ENCODE results near the gene MACROD2. TPM values are rescaled to one million over a fixed set of nuclear protein-coding genes. Genes with fewer than 3 reads are reported as not detected.

Gene MACROD2
- total and polyA plus RNA-seq, 2 experiments from 2014 or later: 2.8 to 4.3 TPM

DNA sequence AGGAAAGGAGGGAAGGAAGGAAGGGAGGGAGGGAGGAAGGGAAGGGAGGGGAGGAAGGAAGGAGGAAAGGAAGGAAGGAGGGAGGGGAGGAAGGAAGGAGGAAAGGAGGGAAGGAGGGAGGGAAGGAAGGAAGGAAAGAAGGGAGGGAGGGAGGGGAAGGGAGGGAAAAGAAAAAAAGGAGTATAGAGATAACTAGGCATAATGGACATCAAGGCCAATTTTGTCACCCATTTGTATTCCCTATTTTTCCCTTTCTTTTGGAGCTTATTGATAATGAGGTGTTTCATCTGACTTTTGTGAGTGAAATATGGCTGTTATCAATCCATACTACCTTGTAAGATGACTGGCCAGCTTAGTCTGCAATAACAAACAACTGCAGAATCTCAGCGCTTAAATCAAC lies 624.1 kb downstream of the MACROD2 start:
- H2AFZ ChIP-seq: no peak overlapping the region
- ATAC-seq: no peak
- Mint-ChIP-seq H3K4me3 (no peak overlapping the region), H3K27me3 (ENCODE audit: insufficient read depth, low read depth, poor library complexity) (peaks cover 3% of the 10 kb centered on the region), H3K36me3 (ENCODE audit: low read depth) (no peaks in the 10 kb centered on the region), H3K4me1 (peaks cover 7% of the 10 kb centered on the region; the same call in 2 of the 3 replicates), H3K27ac (no peak overlapping the region), H3K9me3 (no peaks in the 10 kb centered on the region)
- no peak for DNase-seq (ENCODE audit: low spot score)
- no peaks in the 10 kb centered on the region for H3F3A ChIP-seq (replicated peaks; ENCODE audit: low read depth)
- H3K79me2 ChIP-seq (replicated peaks; ENCODE audit: insufficient read depth): no peaks in the 10 kb centered on the region
- H3K27ac ChIP-seq (ENCODE audit: low read depth): no peak overlapping the region
- H3K9me2 ChIP-seq (ENCODE audit: insufficient read depth): peaks cover 6% of the 10 kb centered on the region; the same call in 1 of the 2 replicates
- no peak overlapping the region for H3K4me3 ChIP-seq
- no peaks in the 10 kb centered on the region for H4K20me1 ChIP-seq (replicated peaks; ENCODE audit: insufficient read depth)
- H3K36me3 ChIP-seq (ENCODE audit: insufficient read depth): no peaks in the 10 kb centered on the region
- H3K4me2 ChIP-seq: no peak overlapping the region
- no peak for TF ChIP-seq EZH2phosphoT487 (IDR thresholded peaks at IDR 0.05; ENCODE audit: unreplicated experiment)
- no peak for TF ChIP-seq NANOG (IDR thresholded peaks at IDR 0.05; ENCODE audit: borderline replicate concordance)
- no peak for TF ChIP-seq STAT1 (IDR thresholded peaks at IDR 0.05; ENCODE audit: unreplicated experiment)
- TF ChIP-seq CREB1 (CRISPR knock-in tag; IDR thresholded peaks at IDR 0.05; ENCODE audit: low read depth): no peak
- TF ChIP-seq ZNF114 (CRISPR knock-in tag; IDR thresholded peaks at IDR 0.05): no peak
- TF ChIP-seq ZNF331 (CRISPR knock-in tag; IDR thresholded peaks at IDR 0.05; ENCODE audit: low read depth): no peak
- TF ChIP-seq, protein P1, sequence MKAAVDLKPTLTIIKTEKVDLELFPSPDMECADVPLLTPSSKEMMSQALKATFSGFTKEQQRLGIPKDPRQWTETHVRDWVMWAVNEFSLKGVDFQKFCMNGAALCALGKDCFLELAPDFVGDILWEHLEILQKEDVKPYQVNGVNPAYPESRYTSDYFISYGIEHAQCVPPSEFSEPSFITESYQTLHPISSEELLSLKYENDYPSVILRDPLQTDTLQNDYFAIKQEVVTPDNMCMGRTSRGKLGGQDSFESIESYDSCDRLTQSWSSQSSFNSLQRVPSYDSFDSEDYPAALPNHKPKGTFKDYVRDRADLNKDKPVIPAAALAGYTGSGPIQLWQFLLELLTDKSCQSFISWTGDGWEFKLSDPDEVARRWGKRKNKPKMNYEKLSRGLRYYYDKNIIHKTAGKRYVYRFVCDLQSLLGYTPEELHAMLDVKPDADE (IDR thresholded peaks at IDR 0.05): no peak
- no peak for TF ChIP-seq POLR2AphosphoS5 (IDR thresholded peaks at IDR 0.05; ENCODE audit: low read depth)
- TF ChIP-seq, protein P2, sequence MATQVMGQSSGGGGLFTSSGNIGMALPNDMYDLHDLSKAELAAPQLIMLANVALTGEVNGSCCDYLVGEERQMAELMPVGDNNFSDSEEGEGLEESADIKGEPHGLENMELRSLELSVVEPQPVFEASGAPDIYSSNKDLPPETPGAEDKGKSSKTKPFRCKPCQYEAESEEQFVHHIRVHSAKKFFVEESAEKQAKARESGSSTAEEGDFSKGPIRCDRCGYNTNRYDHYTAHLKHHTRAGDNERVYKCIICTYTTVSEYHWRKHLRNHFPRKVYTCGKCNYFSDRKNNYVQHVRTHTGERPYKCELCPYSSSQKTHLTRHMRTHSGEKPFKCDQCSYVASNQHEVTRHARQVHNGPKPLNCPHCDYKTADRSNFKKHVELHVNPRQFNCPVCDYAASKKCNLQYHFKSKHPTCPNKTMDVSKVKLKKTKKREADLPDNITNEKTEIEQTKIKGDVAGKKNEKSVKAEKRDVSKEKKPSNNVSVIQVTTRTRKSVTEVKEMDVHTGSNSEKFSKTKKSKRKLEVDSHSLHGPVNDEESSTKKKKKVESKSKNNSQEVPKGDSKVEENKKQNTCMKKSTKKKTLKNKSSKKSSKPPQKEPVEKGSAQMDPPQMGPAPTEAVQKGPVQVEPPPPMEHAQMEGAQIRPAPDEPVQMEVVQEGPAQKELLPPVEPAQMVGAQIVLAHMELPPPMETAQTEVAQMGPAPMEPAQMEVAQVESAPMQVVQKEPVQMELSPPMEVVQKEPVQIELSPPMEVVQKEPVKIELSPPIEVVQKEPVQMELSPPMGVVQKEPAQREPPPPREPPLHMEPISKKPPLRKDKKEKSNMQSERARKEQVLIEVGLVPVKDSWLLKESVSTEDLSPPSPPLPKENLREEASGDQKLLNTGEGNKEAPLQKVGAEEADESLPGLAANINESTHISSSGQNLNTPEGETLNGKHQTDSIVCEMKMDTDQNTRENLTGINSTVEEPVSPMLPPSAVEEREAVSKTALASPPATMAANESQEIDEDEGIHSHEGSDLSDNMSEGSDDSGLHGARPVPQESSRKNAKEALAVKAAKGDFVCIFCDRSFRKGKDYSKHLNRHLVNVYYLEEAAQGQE (IDR thresholded peaks at IDR 0.05; ENCODE audit: unreplicated experiment): no peak
- TF ChIP-seq, protein P3, sequence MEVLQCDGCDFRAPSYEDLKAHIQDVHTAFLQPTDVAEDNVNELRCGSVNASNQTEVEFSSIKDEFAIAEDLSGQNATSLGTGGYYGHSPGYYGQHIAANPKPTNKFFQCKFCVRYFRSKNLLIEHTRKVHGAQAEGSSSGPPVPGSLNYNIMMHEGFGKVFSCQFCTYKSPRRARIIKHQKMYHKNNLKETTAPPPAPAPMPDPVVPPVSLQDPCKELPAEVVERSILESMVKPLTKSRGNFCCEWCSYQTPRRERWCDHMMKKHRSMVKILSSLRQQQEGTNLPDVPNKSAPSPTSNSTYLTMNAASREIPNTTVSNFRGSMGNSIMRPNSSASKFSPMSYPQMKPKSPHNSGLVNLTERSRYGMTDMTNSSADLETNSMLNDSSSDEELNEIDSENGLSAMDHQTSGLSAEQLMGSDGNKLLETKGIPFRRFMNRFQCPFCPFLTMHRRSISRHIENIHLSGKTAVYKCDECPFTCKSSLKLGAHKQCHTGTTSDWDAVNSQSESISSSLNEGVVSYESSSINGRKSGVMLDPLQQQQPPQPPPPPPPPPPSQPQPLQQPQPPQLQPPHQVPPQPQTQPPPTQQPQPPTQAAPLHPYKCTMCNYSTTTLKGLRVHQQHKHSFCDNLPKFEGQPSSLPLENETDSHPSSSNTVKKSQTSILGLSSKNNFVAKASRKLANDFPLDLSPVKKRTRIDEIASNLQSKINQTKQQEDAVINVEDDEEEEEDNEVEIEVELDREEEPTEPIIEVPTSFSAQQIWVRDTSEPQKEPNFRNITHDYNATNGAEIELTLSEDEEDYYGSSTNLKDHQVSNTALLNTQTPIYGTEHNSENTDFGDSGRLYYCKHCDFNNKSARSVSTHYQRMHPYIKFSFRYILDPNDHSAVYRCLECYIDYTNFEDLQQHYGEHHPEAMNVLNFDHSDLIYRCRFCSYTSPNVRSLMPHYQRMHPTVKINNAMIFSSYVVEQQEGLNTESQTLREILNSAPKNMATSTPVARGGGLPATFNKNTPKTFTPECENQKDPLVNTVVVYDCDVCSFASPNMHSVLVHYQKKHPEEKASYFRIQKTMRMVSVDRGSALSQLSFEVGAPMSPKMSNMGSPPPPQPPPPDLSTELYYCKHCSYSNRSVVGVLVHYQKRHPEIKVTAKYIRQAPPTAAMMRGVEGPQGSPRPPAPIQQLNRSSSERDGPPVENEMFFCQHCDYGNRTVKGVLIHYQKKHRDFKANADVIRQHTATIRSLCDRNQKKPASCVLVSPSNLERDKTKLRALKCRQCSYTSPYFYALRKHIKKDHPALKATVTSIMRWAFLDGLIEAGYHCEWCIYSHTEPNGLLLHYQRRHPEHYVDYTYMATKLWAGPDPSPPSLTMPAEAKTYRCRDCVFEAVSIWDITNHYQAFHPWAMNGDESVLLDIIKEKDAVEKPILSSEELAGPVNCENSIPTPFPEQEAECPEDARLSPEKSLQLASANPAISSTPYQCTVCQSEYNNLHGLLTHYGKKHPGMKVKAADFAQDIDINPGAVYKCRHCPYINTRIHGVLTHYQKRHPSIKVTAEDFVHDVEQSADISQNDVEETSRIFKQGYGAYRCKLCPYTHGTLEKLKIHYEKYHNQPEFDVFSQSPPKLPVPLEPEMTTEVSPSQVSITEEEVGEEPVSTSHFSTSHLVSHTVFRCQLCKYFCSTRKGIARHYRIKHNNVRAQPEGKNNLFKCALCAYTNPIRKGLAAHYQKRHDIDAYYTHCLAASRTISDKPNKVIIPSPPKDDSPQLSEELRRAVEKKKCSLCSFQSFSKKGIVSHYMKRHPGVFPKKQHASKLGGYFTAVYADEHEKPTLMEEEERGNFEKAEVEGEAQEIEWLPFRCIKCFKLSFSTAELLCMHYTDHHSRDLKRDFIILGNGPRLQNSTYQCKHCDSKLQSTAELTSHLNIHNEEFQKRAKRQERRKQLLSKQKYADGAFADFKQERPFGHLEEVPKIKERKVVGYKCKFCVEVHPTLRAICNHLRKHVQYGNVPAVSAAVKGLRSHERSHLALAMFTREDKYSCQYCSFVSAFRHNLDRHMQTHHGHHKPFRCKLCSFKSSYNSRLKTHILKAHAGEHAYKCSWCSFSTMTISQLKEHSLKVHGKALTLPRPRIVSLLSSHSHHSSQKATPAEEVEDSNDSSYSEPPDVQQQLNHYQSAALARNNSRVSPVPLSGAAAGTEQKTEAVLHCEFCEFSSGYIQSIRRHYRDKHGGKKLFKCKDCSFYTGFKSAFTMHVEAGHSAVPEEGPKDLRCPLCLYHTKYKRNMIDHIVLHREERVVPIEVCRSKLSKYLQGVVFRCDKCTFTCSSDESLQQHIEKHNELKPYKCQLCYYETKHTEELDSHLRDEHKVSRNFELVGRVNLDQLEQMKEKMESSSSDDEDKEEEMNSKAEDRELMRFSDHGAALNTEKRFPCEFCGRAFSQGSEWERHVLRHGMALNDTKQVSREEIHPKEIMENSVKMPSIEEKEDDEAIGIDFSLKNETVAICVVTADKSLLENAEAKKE (CRISPR knock-in tag; IDR thresholded peaks at IDR 0.05): no peak
- TF ChIP-seq JUNB (IDR thresholded peaks at IDR 0.05; ENCODE audit: unreplicated experiment): no peak
- TF ChIP-seq, protein P4, sequence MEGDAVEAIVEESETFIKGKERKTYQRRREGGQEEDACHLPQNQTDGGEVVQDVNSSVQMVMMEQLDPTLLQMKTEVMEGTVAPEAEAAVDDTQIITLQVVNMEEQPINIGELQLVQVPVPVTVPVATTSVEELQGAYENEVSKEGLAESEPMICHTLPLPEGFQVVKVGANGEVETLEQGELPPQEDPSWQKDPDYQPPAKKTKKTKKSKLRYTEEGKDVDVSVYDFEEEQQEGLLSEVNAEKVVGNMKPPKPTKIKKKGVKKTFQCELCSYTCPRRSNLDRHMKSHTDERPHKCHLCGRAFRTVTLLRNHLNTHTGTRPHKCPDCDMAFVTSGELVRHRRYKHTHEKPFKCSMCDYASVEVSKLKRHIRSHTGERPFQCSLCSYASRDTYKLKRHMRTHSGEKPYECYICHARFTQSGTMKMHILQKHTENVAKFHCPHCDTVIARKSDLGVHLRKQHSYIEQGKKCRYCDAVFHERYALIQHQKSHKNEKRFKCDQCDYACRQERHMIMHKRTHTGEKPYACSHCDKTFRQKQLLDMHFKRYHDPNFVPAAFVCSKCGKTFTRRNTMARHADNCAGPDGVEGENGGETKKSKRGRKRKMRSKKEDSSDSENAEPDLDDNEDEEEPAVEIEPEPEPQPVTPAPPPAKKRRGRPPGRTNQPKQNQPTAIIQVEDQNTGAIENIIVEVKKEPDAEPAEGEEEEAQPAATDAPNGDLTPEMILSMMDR (conservative IDR thresholded peaks at IDR 0.05; ENCODE audit: low read depth in 2 of 2): no peak
- no peak for TF ChIP-seq EZH2 (IDR thresholded peaks at IDR 0.05; ENCODE audit: low read depth, unreplicated experiment)
- no peaks in the 10 kb centered on the region for H3K27me3 ChIP-seq (ENCODE audit: insufficient read depth)
- peaks cover 11% of the 10 kb centered on the region; the same call in 1 of the 2 replicates for H3K4me1 ChIP-seq (ENCODE audit: insufficient read depth)

Measured in GM23338 (cell line).